ENCODE data around the gene WNT7B. TPM values are rescaled to one million over a fixed set of nuclear protein-coding genes. Genes with fewer than 3 reads are reported as not detected.

The WNT7B gene
- polyA plus RNA-seq, 2 donors = 6.6 to 6.8 TPM

DNA sequence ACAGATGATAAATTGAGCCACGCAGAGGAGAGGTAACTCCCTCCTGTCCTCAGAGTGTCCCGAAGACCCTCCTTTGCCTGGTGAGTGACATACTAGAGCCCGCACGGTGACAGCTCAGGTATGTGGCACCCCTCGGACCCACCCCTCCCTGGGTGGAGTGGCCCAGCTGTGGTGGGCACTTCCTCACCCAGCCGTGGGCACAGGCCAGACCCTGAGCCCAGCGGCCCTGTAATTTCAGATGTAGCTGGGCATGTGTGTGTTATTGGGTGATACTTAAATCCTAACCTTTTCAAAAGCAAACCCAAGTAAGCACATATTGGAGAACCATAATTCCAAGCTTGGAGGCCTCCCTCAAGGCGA lies 93.2 kb downstream of the WNT7B start:
- H3K4me3 ChIP-seq (ENCODE audit: low read depth in 1 of 2, low read length in 2 of 2) = no peak overlapping the region
- no peak overlapping the region for H3K27ac ChIP-seq (ENCODE audit: low read depth in 2 of 2, low read length in 1 of 2)
- H3K9me3 ChIP-seq (ENCODE audit: control insufficient read depth in 2 of 2, insufficient read depth in 1 of 2, low read depth in 1 of 2, low read length in 1 of 2) = no peaks in the 10 kb centered on the region
- H3K4me1 ChIP-seq (ENCODE audit: control insufficient read depth in 2 of 2, insufficient read depth in 2 of 2, low read length in 1 of 2) = peaks cover 0 to 30% of the 10 kb centered on the region in 2 donors
- 84 to 86% methylated on average over 8 of the region's 8 CpGs for WGBS, 2 donors
- H3K27me3 ChIP-seq (ENCODE audit: control insufficient read depth in 1 of 2, insufficient read depth in 2 of 2, low read length in 2 of 2) = peaks cover 0 to 6% of the 10 kb centered on the region in 2 donors
- no peaks in the 10 kb centered on the region for H3K36me3 ChIP-seq (ENCODE audit: control insufficient read depth in 2 of 2, insufficient read depth in 2 of 2, low read length in 1 of 2)

DNA sequence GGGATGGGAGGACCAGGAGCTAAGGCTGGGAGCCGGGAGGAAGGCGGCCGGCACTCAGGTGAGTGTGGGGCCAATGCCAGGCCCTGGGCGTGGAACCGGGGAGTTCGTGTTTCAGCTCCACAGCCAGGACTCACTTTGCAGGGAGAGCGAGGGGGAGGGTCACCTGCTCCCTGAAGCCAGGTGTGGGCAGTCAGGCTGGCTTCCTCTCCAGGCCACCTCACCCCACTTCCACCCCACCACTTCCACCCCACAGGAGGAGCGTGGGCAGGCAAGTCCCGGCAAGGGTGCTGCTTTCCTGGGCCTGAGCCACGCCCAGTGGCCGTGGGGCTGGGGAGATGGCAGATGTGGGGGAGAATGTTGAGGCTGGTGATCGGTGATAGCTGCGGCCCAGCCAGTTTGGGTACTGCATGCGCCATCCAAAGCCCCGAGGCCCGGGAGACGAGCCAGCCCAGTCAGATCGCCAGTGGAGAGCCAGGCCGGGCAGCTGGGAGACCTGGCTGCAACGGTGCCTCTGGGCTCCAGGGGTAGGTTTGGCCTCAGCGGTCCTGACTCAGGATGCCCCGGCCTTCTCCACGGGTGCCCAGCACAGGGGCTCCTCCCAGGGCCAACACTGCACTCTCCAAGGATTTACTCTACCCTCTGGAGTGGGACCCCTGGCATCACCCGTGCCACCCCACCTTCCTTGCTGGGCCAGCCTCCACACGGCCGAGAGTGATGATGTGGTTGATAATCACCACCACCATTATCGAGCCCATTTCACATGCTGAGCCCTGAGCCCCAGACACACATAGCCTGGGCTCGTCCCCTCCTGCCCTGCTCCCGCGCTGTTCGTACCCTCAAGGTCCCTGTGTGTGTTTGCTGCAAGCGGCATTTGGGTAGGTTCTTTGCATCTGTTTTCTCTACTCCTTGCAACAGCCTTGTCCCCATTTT lies 93.8 kb downstream of the WNT7B start:
- Histone ChIP-seq H3K4me1 (ENCODE audit: control insufficient read depth in 2 of 2, insufficient read depth in 2 of 2, low read length in 1 of 2) (peaks cover 0 to 29% of the 10 kb centered on the region in 2 donors), H3K27me3 (ENCODE audit: control insufficient read depth in 1 of 2, insufficient read depth in 2 of 2, low read length in 2 of 2) (peaks cover 0 to 7% of the 10 kb centered on the region in 2 donors), H3K36me3 (ENCODE audit: control insufficient read depth in 2 of 2, insufficient read depth in 2 of 2, low read length in 1 of 2) (no peaks in the 10 kb centered on the region), H3K4me3 (ENCODE audit: low read depth in 1 of 2, low read length in 2 of 2) (no peak overlapping the region), H3K27ac (ENCODE audit: low read depth in 2 of 2, low read length in 1 of 2) (no peak overlapping the region), H3K9me3 (ENCODE audit: control insufficient read depth in 2 of 2, insufficient read depth in 1 of 2, low read depth in 1 of 2, low read length in 1 of 2) (no peaks in the 10 kb centered on the region)
- WGBS, 2 donors = 61 to 64% methylated on average over 30 to 32 of the region's 32 CpGs

DNA sequence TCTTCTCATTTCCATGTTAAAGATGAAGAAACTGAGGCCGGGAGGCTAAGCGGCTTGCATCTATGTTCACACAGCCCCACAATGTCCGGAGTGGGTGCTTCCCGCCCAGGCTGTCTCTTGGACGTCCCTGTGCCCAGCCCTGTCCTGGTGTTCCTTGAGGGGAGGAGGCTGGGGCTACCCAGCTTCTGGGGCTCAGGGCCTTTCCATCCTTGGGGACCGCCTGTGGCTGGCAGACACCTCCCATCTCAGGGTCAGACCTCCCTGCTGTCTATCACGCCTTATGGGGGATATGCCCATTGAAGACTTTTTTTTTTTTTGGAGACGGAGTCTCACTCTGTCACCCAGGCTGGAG lies 95.5 kb downstream of the WNT7B start:
- H3K4me3 ChIP-seq (ENCODE audit: low read depth in 1 of 2, low read length in 2 of 2) = no peak overlapping the region

DNA sequence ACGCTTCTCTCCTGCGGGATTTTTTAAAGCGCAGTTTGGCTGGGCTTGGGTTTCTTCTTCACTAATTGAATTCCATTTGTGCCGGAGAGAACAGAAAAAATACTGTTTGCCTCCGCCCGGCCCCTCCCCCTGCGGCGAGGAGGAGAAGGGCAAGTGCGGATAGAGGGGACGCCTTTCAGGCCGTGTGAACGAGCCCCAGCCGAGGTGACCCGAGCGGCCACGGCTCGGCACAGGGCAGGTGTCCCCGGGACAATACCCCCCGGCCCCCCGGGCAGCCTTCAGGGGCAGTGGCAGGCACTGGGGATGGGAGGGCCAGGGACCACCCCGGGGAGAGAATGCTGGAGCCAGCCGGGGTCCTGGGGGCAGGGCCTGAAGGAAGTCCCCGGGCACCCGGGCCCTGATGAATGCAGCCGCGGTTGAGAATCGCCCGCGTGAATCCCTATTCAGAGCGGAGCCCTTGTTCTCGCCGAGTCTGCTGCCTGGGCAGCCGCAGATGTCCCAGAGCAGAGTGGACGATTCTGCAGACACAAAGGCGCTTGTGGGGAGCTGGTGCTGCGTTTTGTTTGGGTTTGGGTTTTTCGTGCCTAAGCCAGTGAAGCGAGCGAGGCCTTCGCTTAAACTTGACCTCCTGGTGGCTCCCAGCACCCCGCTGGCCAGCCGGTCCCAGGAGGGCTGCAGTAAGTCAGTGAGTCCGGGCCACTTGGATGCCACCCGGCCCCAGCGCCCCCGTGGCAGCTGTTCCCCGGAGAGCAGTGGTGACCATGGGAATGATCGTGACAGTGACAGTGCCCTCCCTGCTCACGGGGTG lies 96.0 kb downstream of the WNT7B start:
- Histone ChIP-seq H3K4me1 (ENCODE audit: control insufficient read depth in 2 of 2, insufficient read depth in 2 of 2, low read length in 1 of 2) (peaks cover 0 to 18% of the 10 kb centered on the region in 2 donors), H3K36me3 (ENCODE audit: control insufficient read depth in 2 of 2, insufficient read depth in 2 of 2, low read length in 1 of 2) (no peaks in the 10 kb centered on the region), H3K27ac (ENCODE audit: low read depth in 2 of 2, low read length in 1 of 2) (no peak overlapping the region), H3K4me3 (ENCODE audit: low read depth in 1 of 2, low read length in 2 of 2) (no peak overlapping the region), H3K9me3 (ENCODE audit: control insufficient read depth in 2 of 2, insufficient read depth in 1 of 2, low read depth in 1 of 2, low read length in 1 of 2) (no peaks in the 10 kb centered on the region), H3K27me3 (ENCODE audit: control insufficient read depth in 1 of 2, insufficient read depth in 2 of 2, low read length in 2 of 2) (peaks cover 0 to 7% of the 10 kb centered on the region in 2 donors)
- WGBS, 2 donors = 19 to 29% methylated on average over 49 of the region's 49 CpGs

More for the DNA sequence above, 95.5 kb downstream of the WNT7B start:
- Histone ChIP-seq H3K36me3 (ENCODE audit: control insufficient read depth in 2 of 2, insufficient read depth in 2 of 2, low read length in 1 of 2) (no peaks in the 10 kb centered on the region), H3K4me1 (ENCODE audit: control insufficient read depth in 2 of 2, insufficient read depth in 2 of 2, low read length in 1 of 2) (peaks cover 0 to 18% of the 10 kb centered on the region in 2 donors), H3K9me3 (ENCODE audit: control insufficient read depth in 2 of 2, insufficient read depth in 1 of 2, low read depth in 1 of 2, low read length in 1 of 2) (no peaks in the 10 kb centered on the region), H3K27ac (ENCODE audit: low read depth in 2 of 2, low read length in 1 of 2) (no peak overlapping the region), H3K27me3 (ENCODE audit: control insufficient read depth in 1 of 2, insufficient read depth in 2 of 2, low read length in 2 of 2) (peaks cover 0 to 7% of the 10 kb centered on the region in 2 donors)
- 83 to 84% methylated on average over 8 of the region's 8 CpGs for WGBS, 2 donors

DNA sequence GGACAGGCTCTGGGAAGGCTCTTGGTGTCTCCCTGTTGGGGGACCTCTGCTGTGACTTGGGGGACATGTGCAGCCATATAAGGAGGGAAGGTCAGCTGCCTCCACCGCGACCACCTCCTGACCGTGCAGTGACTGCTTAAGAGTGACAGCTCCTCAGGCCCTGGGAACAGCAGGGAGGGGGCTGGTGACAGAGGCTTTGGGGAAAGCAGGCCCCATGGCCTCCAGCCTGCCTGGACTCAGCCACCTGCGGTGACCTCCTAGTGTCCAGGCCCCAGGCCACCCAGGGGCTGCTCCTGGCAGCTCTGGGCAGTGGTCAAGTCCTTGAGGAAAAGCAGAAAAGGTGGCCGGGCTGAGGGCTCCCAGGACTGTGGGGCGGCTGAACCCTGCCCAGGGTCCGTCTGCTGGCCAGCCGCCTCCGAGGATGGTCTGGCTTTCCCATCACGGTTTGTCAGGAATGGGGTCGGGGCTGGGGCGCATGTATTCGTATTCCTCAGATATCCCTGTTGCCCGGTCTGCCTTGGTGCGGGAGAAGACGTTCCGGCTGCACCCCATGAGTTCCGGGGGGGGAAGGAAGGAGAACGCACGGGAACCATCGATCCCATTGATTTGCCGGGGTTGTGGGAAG lies 96.8 kb downstream of the WNT7B start:
- H3K27ac ChIP-seq (ENCODE audit: low read depth in 2 of 2, low read length in 1 of 2) = no peak overlapping the region
- no peaks in the 10 kb centered on the region for H3K36me3 ChIP-seq (ENCODE audit: control insufficient read depth in 2 of 2, insufficient read depth in 2 of 2, low read length in 1 of 2)
- H3K27me3 ChIP-seq (ENCODE audit: control insufficient read depth in 1 of 2, insufficient read depth in 2 of 2, low read length in 2 of 2) = peaks cover 0 to 7% of the 10 kb centered on the region in 2 donors
- WGBS, 2 donors = 27 to 36% methylated on average over 21 to 22 of the region's 22 CpGs
- H3K4me3 ChIP-seq (ENCODE audit: low read depth in 1 of 2, low read length in 2 of 2) = no peak overlapping the region
- H3K4me1 ChIP-seq (ENCODE audit: control insufficient read depth in 2 of 2, insufficient read depth in 2 of 2, low read length in 1 of 2) = peaks cover 0 to 18% of the 10 kb centered on the region in 2 donors
- no peaks in the 10 kb centered on the region for H3K9me3 ChIP-seq (ENCODE audit: control insufficient read depth in 2 of 2, insufficient read depth in 1 of 2, low read depth in 1 of 2, low read length in 1 of 2)

DNA sequence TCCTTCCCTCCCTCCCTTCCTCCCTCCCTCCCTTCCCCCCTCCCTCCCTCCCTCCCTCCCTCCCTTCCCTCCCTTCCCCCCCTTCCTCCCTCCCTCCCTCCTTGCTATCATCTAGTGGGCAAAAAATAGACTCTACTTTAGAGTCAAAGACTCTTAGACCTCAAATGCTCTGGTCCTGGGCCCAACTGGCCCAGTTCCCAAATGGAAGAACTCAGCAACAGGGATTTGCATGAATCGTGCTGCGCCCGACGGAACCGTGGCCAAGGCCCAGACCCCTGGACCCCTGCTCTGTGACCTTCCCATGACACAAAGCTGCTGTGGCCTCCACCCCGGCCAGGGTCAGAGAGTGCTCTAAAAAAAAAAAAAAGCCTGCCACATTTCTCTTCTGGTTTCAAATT lies 97.4 kb downstream of the WNT7B start:
- Histone ChIP-seq H3K4me1 (ENCODE audit: control insufficient read depth in 2 of 2, insufficient read depth in 2 of 2, low read length in 1 of 2) (peaks cover 0 to 18% of the 10 kb centered on the region in 2 donors), H3K27ac (ENCODE audit: low read depth in 2 of 2, low read length in 1 of 2) (no peak overlapping the region), H3K4me3 (ENCODE audit: low read depth in 1 of 2, low read length in 2 of 2) (no peak overlapping the region), H3K36me3 (ENCODE audit: control insufficient read depth in 2 of 2, insufficient read depth in 2 of 2, low read length in 1 of 2) (no peaks in the 10 kb centered on the region), H3K9me3 (ENCODE audit: control insufficient read depth in 2 of 2, insufficient read depth in 1 of 2, low read depth in 1 of 2, low read length in 1 of 2) (no peaks in the 10 kb centered on the region), H3K27me3 (ENCODE audit: control insufficient read depth in 1 of 2, insufficient read depth in 2 of 2, low read length in 2 of 2) (peaks cover 0 to 7% of the 10 kb centered on the region in 2 donors)
- 37 to 58% methylated on average over 6 of the region's 6 CpGs for WGBS, 2 donors

DNA sequence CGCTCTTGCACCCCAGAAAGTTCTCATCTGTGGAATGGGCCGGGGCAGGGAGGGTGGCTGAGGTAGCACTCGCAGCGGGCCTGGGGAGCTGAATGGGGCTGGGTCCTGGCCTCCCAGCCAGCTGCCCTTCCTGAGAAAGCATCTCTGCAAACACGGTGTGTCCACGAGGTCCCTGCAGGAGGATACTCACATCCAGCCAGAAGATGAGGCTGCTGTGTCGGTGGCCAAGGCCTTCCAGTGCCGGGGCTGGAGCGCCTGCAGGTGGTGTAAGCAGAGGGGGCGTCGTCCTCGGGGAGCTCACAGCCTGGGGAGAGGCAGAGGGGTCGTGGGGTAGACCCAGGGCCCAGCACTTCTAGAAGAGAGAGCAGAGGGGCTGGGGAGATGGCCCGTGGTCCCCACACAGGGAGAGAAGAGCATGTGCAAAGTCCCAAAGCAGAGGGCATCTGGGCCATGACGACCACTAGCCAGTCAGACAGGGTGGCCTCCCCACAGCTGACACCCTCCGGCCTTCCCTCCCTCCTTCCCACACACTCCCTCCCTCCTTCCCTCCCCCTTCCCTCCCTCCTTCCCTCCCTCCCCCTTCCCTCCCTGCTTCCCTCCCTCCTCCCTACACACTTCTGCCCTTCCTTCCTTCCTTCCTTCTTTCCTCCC lies 97.9 kb downstream of the WNT7B start:
- H3K36me3 ChIP-seq (ENCODE audit: control insufficient read depth in 2 of 2, insufficient read depth in 2 of 2, low read length in 1 of 2) = no peaks in the 10 kb centered on the region
- WGBS, 2 donors = 44 to 50% methylated on average over 16 of the region's 16 CpGs
- H3K4me3 ChIP-seq (ENCODE audit: low read depth in 1 of 2, low read length in 2 of 2) = no peak overlapping the region
- no peak overlapping the region for H3K27ac ChIP-seq (ENCODE audit: low read depth in 2 of 2, low read length in 1 of 2)
- H3K27me3 ChIP-seq (ENCODE audit: control insufficient read depth in 1 of 2, insufficient read depth in 2 of 2, low read length in 2 of 2) = peaks cover 0 to 7% of the 10 kb centered on the region in 2 donors
- peaks cover 0 to 18% of the 10 kb centered on the region in 2 donors for H3K4me1 ChIP-seq (ENCODE audit: control insufficient read depth in 2 of 2, insufficient read depth in 2 of 2, low read length in 1 of 2)
- H3K9me3 ChIP-seq (ENCODE audit: control insufficient read depth in 2 of 2, insufficient read depth in 1 of 2, low read depth in 1 of 2, low read length in 1 of 2) = no peaks in the 10 kb centered on the region

DNA sequence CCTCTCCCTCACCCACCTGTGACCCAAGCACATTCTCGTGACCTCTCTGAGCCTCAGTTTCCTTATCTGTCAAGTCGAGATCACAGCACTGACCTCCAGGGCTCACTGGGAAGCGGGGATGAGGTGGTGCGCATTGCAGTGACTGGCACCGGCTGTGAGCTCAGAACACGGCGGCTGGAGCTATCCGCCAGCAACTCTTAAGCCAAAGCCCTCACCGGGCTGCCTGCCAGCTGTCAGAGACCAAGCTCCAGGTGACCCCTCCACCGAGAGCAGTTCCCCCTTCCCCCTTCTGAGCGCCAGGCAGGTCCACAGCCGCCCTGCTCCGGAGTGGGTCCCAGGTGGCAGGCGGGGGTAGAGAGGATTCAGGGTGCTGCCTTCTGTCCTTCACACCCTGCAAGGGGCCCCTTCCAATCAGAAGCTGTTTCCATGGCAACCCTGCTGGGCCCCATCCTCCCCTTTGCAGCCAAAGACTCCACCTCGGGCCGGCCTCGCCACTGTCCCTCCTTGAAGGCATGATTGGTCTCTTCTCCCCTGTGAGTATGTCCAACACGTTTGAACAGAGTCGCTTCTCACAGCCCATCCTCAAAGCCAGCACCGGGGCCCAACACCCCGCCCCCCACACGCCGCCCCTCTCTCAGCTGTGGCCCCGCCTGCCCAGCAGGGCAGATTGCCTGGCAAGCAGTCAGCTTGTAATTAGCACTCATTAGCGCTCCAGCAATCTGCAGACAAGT lies 98.7 kb downstream of the WNT7B start:
- Histone ChIP-seq H3K4me3 (ENCODE audit: low read depth in 1 of 2, low read length in 2 of 2) (no peak overlapping the region), H3K27ac (ENCODE audit: low read depth in 2 of 2, low read length in 1 of 2) (no peak overlapping the region), H3K4me1 (ENCODE audit: control insufficient read depth in 2 of 2, insufficient read depth in 2 of 2, low read length in 1 of 2) (peaks cover 0 to 15% of the 10 kb centered on the region in 2 donors), H3K36me3 (ENCODE audit: control insufficient read depth in 2 of 2, insufficient read depth in 2 of 2, low read length in 1 of 2) (no peaks in the 10 kb centered on the region), H3K9me3 (ENCODE audit: control insufficient read depth in 2 of 2, insufficient read depth in 1 of 2, low read depth in 1 of 2, low read length in 1 of 2) (no peaks in the 10 kb centered on the region), H3K27me3 (ENCODE audit: control insufficient read depth in 1 of 2, insufficient read depth in 2 of 2, low read length in 2 of 2) (peaks cover 0 to 7% of the 10 kb centered on the region in 2 donors)
- WGBS, 2 donors = 34 to 41% methylated on average over 25 of the region's 25 CpGs

Measured in esophagus (tissue), 2 donors.